Loucy (cell line): ENCODE data around the gene SGIP1.

ENCODE experiments used
- H2AFZ ChIP-seq: fragments of 200-600 bp; sonication (generic); 2 replicates; pipeline ENCODE4 v1.6.0; 2016; ENCODE audit warnings: antibody characterized with exemption, mild to moderate bottlenecking, low read length, moderate library complexity
- H3F3A ChIP-seq: fragments of 200-600 bp; 2 replicates; pipeline ENCODE4 v1.6.0; 2016; ENCODE audit warnings: antibody characterized with exemption, low read depth, mild to moderate bottlenecking
- H3K27me3 ChIP-seq: fragments of 200-600 bp; sonication (generic); 2 replicates; pipeline ENCODE4 v1.6.1; 2014; ENCODE audit warnings: low read length, mild to moderate bottlenecking; ENCODE audit not compliant: insufficient read depth, poor library complexity, severe bottlenecking
- H3K36me3 ChIP-seq: fragments of 200-600 bp; sonication (generic); 2 replicates; pipeline ENCODE4 v1.6.1; 2016; ENCODE audit warnings: low read length; ENCODE audit not compliant: insufficient read depth
- H3K4me1 ChIP-seq: fragments of 200-600 bp; sonication (generic); 2 replicates; pipeline ENCODE4 v1.5.1; 2014; ENCODE audit warnings: low read length, mild to moderate bottlenecking; ENCODE audit not compliant: insufficient read depth, poor library complexity, severe bottlenecking
- H3K4me2 ChIP-seq: fragments of 200-600 bp; sonication (generic); 2 replicates; pipeline ENCODE4 v1.6.0; 2014; ENCODE audit warnings: antibody characterized with exemption, low read length, low read depth, mild to moderate bottlenecking; ENCODE audit not compliant: poor library complexity, severe bottlenecking
- H3K4me3 ChIP-seq: fragments of 200-600 bp; sonication (generic); 2 replicates; pipeline ENCODE4 v1.5.1; 2014; ENCODE audit warnings: low read length, mild to moderate bottlenecking, mixed read lengths; ENCODE audit not compliant: poor library complexity, severe bottlenecking
- H3K79me2 ChIP-seq: fragments of 200-600 bp; sonication (generic); 2 replicates; pipeline ENCODE4 v1.6.1; 2014; ENCODE audit warnings: low read length; ENCODE audit not compliant: insufficient read depth
- H3K9ac ChIP-seq: fragments of 200-600 bp; sonication (generic); 2 replicates; pipeline ENCODE4 v1.6.0; 2014; ENCODE audit warnings: mild to moderate bottlenecking, low read depth, low read length, moderate library complexity; ENCODE audit not compliant: poor library complexity, severe bottlenecking
- H3K9me2 ChIP-seq: fragments of 200-600 bp; sonication (generic); replicated peaks from 2 replicates; pipeline ENCODE4 v1.6.1; 2016; ENCODE audit warnings: low read depth, low read length, mixed read lengths
- H3K9me3 ChIP-seq: fragments of 200-600 bp; sonication (generic); 2 replicates; pipeline ENCODE4 v1.6.1; 2014; ENCODE audit warnings: mild to moderate bottlenecking, antibody characterized with exemption, low read length, low read depth; ENCODE audit not compliant: insufficient read depth
- H4K20me1 ChIP-seq: fragments of 200-600 bp; sonication (generic); 2 replicates; pipeline ENCODE4 v1.6.0; 2014; ENCODE audit warnings: antibody characterized with exemption, low read length, mild to moderate bottlenecking; ENCODE audit not compliant: insufficient read depth, poor library complexity, severe bottlenecking
- CTCF ChIP-seq: fragments of 200-600 bp; sonication (generic); conservative IDR thresholded peaks from 2 replicates; pipeline ENCODE4 v1.5.1; 2014; ENCODE audit warnings: mild to moderate bottlenecking, antibody characterized with exemption, low read length
- EZH2phosphoT487 ChIP-seq: fragments of 200-600 bp; IDR thresholded peaks from 2 replicates; pipeline ENCODE4 v1.6.1; 2018; ENCODE audit warnings: antibody characterized with exemption, mild to moderate bottlenecking, moderate library complexity, borderline replicate concordance

The SGIP1 gene

GRCh38 chr1:66559517-66559916 is 25.6 kb downstream of the SGIP1 start:
- H3F3A ChIP-seq, result no peaks in the 10 kb centered on the region
- no peak overlapping the region for H2AFZ ChIP-seq
- no peak for TF ChIP-seq EZH2phosphoT487
- TF ChIP-seq CTCF, result no peak
- H3K79me2 ChIP-seq, result no peaks in the 10 kb centered on the region
- H4K20me1 ChIP-seq, result no peaks in the 10 kb centered on the region
- no peaks in the 10 kb centered on the region for H3K27me3 ChIP-seq
- no peaks in the 10 kb centered on the region for H3K9me3 ChIP-seq
- H3K4me1 ChIP-seq, result peaks cover 17% of the 10 kb centered on the region
- no peak overlapping the region for H3K4me2 ChIP-seq
- H3K4me3 ChIP-seq, result no peak overlapping the region
- no peak overlapping the region for H3K9ac ChIP-seq
- no peaks in the 10 kb centered on the region for H3K36me3 ChIP-seq
- H3K9me2 ChIP-seq, result no peaks in the 10 kb centered on the region

- Histone ChIP-seq H4K20me1 (no peaks in the 10 kb centered on the region), H3K9me3 (no peaks in the 10 kb centered on the region), H3K4me3 (no peak overlapping the region), H2AFZ (no peak overlapping the region), H3K9me2 (no peaks in the 10 kb centered on the region), H3K27me3 (no peaks in the 10 kb centered on the region), H3K79me2 (no peaks in the 10 kb centered on the region), H3K9ac (no peak overlapping the region), H3K36me3 (no peaks in the 10 kb centered on the region), H3K4me2 (no peak overlapping the region), H3K4me1 (peaks cover 19% of the 10 kb centered on the region), H3F3A (no peaks in the 10 kb centered on the region)
- TF ChIP-seq CTCF (no peak), EZH2phosphoT487 (no peak)
Measured at GRCh38 chr1:66562561-66562960, 28.6 kb downstream of the SGIP1 start.

GRCh38 chr1:66563094-66563800 is 29.3 kb downstream of the SGIP1 start:
- no peak overlapping the region for H3K4me2 ChIP-seq
- TF ChIP-seq EZH2phosphoT487 (no peak), CTCF (no peak)
- no peaks in the 10 kb centered on the region for H3K79me2 ChIP-seq
- no peaks in the 10 kb centered on the region for H3K27me3 ChIP-seq
- no peak overlapping the region for H3K9ac ChIP-seq
- H3F3A ChIP-seq, result no peaks in the 10 kb centered on the region
- no peaks in the 10 kb centered on the region for H3K9me2 ChIP-seq
- H3K9me3 ChIP-seq, result no peaks in the 10 kb centered on the region
- H3K4me1 ChIP-seq, result peaks cover 19% of the 10 kb centered on the region
- no peak overlapping the region for H3K4me3 ChIP-seq
- no peak overlapping the region for H2AFZ ChIP-seq
- H3K36me3 ChIP-seq, result no peaks in the 10 kb centered on the region
- no peaks in the 10 kb centered on the region for H4K20me1 ChIP-seq
